Esophagus squamous epithelium (tissue), 4 donors: Measurements from ENCODE around the gene LRRIQ3.

ENCODE experiments used
- CTCF ChIP-seq, 6 experiments: fragments of 450-650 bp in 4 of 6; fragments of 200-600 bp in 2 of 6; sonication (generic) in 2 of 6; IDR thresholded peaks; one replicate each; pipeline ENCODE4 v1.5.1; 2016 to 2019; ENCODE audit warnings: antibody characterized with exemption in 6 of 6, mild to moderate bottlenecking in 4 of 6, moderate library complexity in 4 of 6
- POLR2A ChIP-seq, 4 donors: fragments of 450-650 bp; IDR thresholded peaks; one replicate each; pipeline ENCODE4 v1.6.1; 2017; ENCODE audit warnings: antibody characterized with exemption in 4 of 4, mild to moderate bottlenecking in 4 of 4, moderate library complexity in 3 of 4

GRCh38 chr1:74236440-74236839, 38.5 kb upstream of the LRRIQ3 start:
- TF ChIP-seq CTCF (IDR thresholded peaks at IDR 0.05) = no peak
- no peak for TF ChIP-seq POLR2A (IDR thresholded peaks at IDR 0.05)
